Lower lobe of right lung (tissue), 2 donors: Measurements from ENCODE around the gene SDC3. TPM values are rescaled to one million over a fixed set of nuclear protein-coding genes. Genes with fewer than 3 reads are reported as not detected.

ENCODE experiments used
- ATAC-seq, 2 donors: fragments of 200-7000 bp; cut with Tn5 transposase; one replicate each; pipeline ENCODE4 v1.9.1; 2020 to 2022; ENCODE audit warnings: mild to moderate bottlenecking in 2 of 2, moderate library complexity in 2 of 2
- DNase-seq: peaks from one replicate; pipeline ENCODE4 v3.0.0-alpha.2; 2020
- H3K27ac ChIP-seq: fragments of 200-600 bp; one replicate; pipeline ENCODE4 v1.8.0; 2022
- H3K27me3 ChIP-seq: fragments of 200-600 bp; one replicate; pipeline ENCODE4 v1.8.0; 2022; ENCODE audit warnings: low read depth
- H3K36me3 ChIP-seq: fragments of 200-600 bp; one replicate; pipeline ENCODE4 v1.8.0; 2022; ENCODE audit warnings: mild to moderate bottlenecking
- H3K4me1 ChIP-seq: fragments of 200-600 bp; one replicate; pipeline ENCODE4 v1.8.0; 2022
- H3K4me3 ChIP-seq: fragments of 200-600 bp; one replicate; pipeline ENCODE4 v1.8.0; 2022; ENCODE audit warnings: mild to moderate bottlenecking
- H3K9me3 ChIP-seq: fragments of 200-600 bp; one replicate; pipeline ENCODE4 v1.8.0; 2022
- CTCF ChIP-seq: fragments of 200-600 bp; IDR thresholded peaks from one replicate; pipeline ENCODE4 v1.8.0; 2022; ENCODE audit warnings: antibody characterized with exemption, mild to moderate bottlenecking
- intact Hi-C: fragments of 100-400 bp; cut with DNase I; formaldehyde crosslinking; loops from one replicate; pipeline ENCODE4 v1.11.0; 2022
- total RNA-seq: library from RNA; stranded (reverse); fragmentation: NEBNext Ultra II Directional; extraction: Animal tissue kit (Norgen Biotek cat#: 25700); gene quantifications from one replicate; pipeline ENCODE4 v1.2.1, GENCODE V29; 2021
- donor health status: DM: no; HTN: yes; CAD: no; lungs with severe emphysema.

Gene SDC3
- total RNA-seq, 1 donor from 2014 or later: 43.5 TPM

GRCh38 chr1:30885570-30886522 is 22.7 kb downstream of the SDC3 start:
- Histone ChIP-seq H3K4me1 (peaks cover 23% of the 10 kb centered on the region), H3K9me3 (no peaks in the 10 kb centered on the region), H3K36me3 (no peaks in the 10 kb centered on the region), H3K27me3 (no peaks in the 10 kb centered on the region), H3K4me3 (no peak overlapping the region), H3K27ac (no peak overlapping the region)
- no peak for ATAC-seq
- no peak for DNase-seq
- no peak for TF ChIP-seq CTCF
- intact Hi-C loops: no loop called here

- no peaks in the 10 kb centered on the region for H3K36me3 ChIP-seq
- H3K27me3 ChIP-seq: no peaks in the 10 kb centered on the region
- intact Hi-C loops: no loop called here
- ATAC-seq (no peak), DNase-seq (no peak)
- H3K9me3 ChIP-seq: no peaks in the 10 kb centered on the region
- TF ChIP-seq CTCF: no peak
- no peak overlapping the region for H3K4me3 ChIP-seq
- H3K4me1 ChIP-seq: peaks cover 25% of the 10 kb centered on the region
- no peak overlapping the region for H3K27ac ChIP-seq
Measured at GRCh38 chr1:30884723-30885122, 23.8 kb downstream of the SDC3 start.

GRCh38 chr1:30883389-30884172 is 25.0 kb downstream of the SDC3 start:
- Histone ChIP-seq H3K9me3 (no peaks in the 10 kb centered on the region), H3K27me3 (no peaks in the 10 kb centered on the region), H3K36me3 (no peaks in the 10 kb centered on the region), H3K4me3 (no peak overlapping the region), H3K27ac (no peak overlapping the region), H3K4me1 (peaks cover 27% of the 10 kb centered on the region)
- DNase-seq (no peak), ATAC-seq (no peak)
- intact Hi-C loops: no loop called here
- no peak for TF ChIP-seq CTCF

GRCh38 chr1:30882678-30883388 is 25.7 kb downstream of the SDC3 start:
- Histone ChIP-seq H3K27ac (no peak overlapping the region), H3K27me3 (no peaks in the 10 kb centered on the region), H3K9me3 (no peaks in the 10 kb centered on the region), H3K4me1 (peaks cover 27% of the 10 kb centered on the region), H3K36me3 (no peaks in the 10 kb centered on the region), H3K4me3 (no peak overlapping the region)
- intact Hi-C loops: no loop called here
- no peak for TF ChIP-seq CTCF
- ATAC-seq (no peak), DNase-seq (no peak)
